H1 (cell line): Measurements from ENCODE around the gene TLL1. TPM values are rescaled to one million over a fixed set of nuclear protein-coding genes. Genes with fewer than 3 reads are reported as not detected.

Experiments
- CTBP2 ChIP-seq: IDR thresholded peaks from 2 replicates; pipeline ENCODE4 v1.7.0; 2011; ENCODE audit warnings: borderline replicate concordance, mild to moderate bottlenecking, moderate library complexity, mixed read lengths, low read length; ENCODE audit not compliant: insufficient read depth, insufficient read length
- POLR2AphosphoS5 ChIP-seq: IDR thresholded peaks from 2 replicates; pipeline ENCODE4 v1.6.1; 2011; ENCODE audit warnings: low read depth, low read length
- TAF1 ChIP-seq: IDR thresholded peaks from 2 replicates; pipeline ENCODE4 v1.6.1; 2011; ENCODE audit warnings: mild to moderate bottlenecking, low read depth, low read length
- polyA plus RNA-seq, 7 experiments: library from polyadenylated mRNA; depleted of rRNA in 3 of 7; stranded (reverse) in 5 of 7; unstranded in 2 of 7; fragments of >200 nt in 5 of 7; fragments of 200-250 nt in 2 of 7; gene quantifications; 1 replicate in 5 of 7; 2 replicates in 1 of 7; 4 replicates in 1 of 7; pipeline versions ENCODE4 v1.2.1 to v1.2.3, GENCODE V29; 2011 to 2013; ENCODE audit warnings: missing spikeins in 2 of 7, mixed read lengths in 2 of 7
- total RNA-seq: library from RNA; stranded (reverse); fragmentation: NEBNext Ultra II Directional; extraction: Animal tissue kit (Norgen Biotek cat#: 25700); gene quantifications from 2 replicates; pipeline ENCODE4 v1.2.1, GENCODE V29; 2021
- TF ChIP-seq, protein P1 (sequence below): IDR thresholded peaks from 2 replicates; pipeline ENCODE4 v1.6.1; 2011; ENCODE audit warnings: low read depth, mild to moderate bottlenecking, low read length; ENCODE audit not compliant: insufficient read depth

Gene TLL1
- total and polyA plus RNA-seq, 2 of the 8 experiments (the other 6 are each of a cell fraction or from before 2014, with no cell fraction given): 0.18 to 1.1 TPM

DNA sequence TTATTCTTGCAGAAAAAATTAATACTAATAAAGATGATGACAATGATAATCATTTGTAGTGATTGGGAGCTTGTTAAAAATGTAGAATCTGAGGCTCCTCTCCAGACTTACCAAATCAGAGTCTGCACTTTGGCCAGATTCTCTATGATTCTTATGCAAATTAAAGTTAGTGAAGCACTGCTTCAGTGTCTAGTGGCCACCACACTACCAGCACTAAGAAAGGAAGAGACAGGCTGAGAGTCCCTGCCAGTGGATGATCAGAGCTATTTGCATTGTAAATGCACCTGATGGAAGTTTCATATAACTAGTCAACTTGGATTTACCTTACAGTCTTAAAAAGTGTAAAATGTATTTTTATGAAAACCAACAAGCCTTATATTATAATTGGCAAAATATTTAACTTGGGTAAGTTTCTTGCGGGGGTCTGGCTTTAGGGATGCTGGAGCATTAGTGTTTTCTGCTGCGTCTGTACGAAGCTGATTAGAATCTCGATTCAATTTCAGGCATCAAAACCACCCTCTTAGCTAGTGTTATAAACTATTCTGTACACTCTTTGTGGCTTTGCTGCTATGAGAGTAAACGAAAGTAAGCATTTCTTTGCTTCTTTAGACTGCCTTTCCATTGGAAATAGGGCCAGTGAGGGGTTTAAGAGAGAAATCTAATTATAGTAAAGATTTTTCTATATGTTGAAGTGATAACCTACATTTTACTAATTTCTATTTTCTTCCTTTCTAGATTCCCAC lies 114.1 kb downstream of the TLL1 start (continued):
- TF ChIP-seq CTBP2 (no peak), POLR2AphosphoS5 (no peak), TAF1 (no peak)
- TF ChIP-seq, protein P1, sequence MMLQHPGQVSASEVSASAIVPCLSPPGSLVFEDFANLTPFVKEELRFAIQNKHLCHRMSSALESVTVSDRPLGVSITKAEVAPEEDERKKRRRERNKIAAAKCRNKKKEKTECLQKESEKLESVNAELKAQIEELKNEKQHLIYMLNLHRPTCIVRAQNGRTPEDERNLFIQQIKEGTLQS: no peak
